Activated naive CD8-positive, alpha-beta T cell treated with anti-CD3 and anti-CD28 coated beads for 36 hours (primary cell): Measurements from ENCODE around the gene ENGASE. TPM values are rescaled to one million over a fixed set of nuclear protein-coding genes. Genes with fewer than 3 reads are reported as not detected.

Source experiments
- DNase-seq: peaks from one replicate; pipeline ENCODE4 v3.0.0; 2021
- H3K27ac Mint-ChIP-seq: one replicate; pipeline ENCODE4 v1.8.0; 2022; ENCODE audit warnings: mild to moderate bottlenecking, moderate library complexity, mixed read lengths
- H3K27me3 Mint-ChIP-seq: one replicate; pipeline ENCODE4 v1.8.0; 2022; ENCODE audit warnings: mild to moderate bottlenecking, mixed read lengths
- H3K36me3 Mint-ChIP-seq: one replicate; pipeline ENCODE4 v1.8.0; 2021; ENCODE audit warnings: mild to moderate bottlenecking, mixed read lengths
- H3K4me1 Mint-ChIP-seq: one replicate; pipeline ENCODE4 v1.8.0; 2021; ENCODE audit warnings: mixed read lengths
- H3K4me3 Mint-ChIP-seq: one replicate; pipeline ENCODE4 v1.8.0; 2022; ENCODE audit warnings: mild to moderate bottlenecking, moderate library complexity, mixed read lengths
- H3K9me3 Mint-ChIP-seq: one replicate; pipeline ENCODE4 v1.8.0; 2022; ENCODE audit warnings: mixed read lengths
- total RNA-seq, 2 experiments: library from RNA; stranded (reverse); gene quantifications; one replicate each; pipeline ENCODE4 v1.2.3, GENCODE V29; 2021

The ENGASE gene
- total RNA-seq, 2 experiments from 2014 or later, result 23.4 to 26.3 TPM

- no peaks in the 10 kb centered on the region for H3K9me3 Mint-ChIP-seq
- no peak for DNase-seq
- no peak overlapping the region for H3K4me3 Mint-ChIP-seq
- peaks cover 56% of the 10 kb centered on the region for H3K27me3 Mint-ChIP-seq
- no peaks in the 10 kb centered on the region for H3K4me1 Mint-ChIP-seq
- no peaks in the 10 kb centered on the region for H3K36me3 Mint-ChIP-seq
- H3K27ac Mint-ChIP-seq, result no peak overlapping the region
Measured at GRCh38 chr17:79100405-79100804, 25.8 kb downstream of the ENGASE start.

- DNase-seq, result no peak
- Mint-ChIP-seq H3K27ac (no peak overlapping the region), H3K4me1 (no peaks in the 10 kb centered on the region), H3K9me3 (no peaks in the 10 kb centered on the region), H3K4me3 (no peak overlapping the region), H3K27me3 (peaks cover 48% of the 10 kb centered on the region), H3K36me3 (no peaks in the 10 kb centered on the region)
Measured at GRCh38 chr17:79101111-79101673, 26.6 kb downstream of the ENGASE start.

- Mint-ChIP-seq H3K27me3 (peaks cover 39% of the 10 kb centered on the region), H3K36me3 (no peaks in the 10 kb centered on the region), H3K27ac (no peak overlapping the region), H3K9me3 (no peaks in the 10 kb centered on the region), H3K4me1 (no peaks in the 10 kb centered on the region), H3K4me3 (no peak overlapping the region)
- DNase-seq, result no peak
Measured at GRCh38 chr17:79102214-79102613, 27.6 kb downstream of the ENGASE start.

GRCh38 chr17:79104898-79105600, 30.4 kb downstream of the ENGASE start:
- Mint-ChIP-seq H3K4me3 (no peak overlapping the region), H3K27ac (no peak overlapping the region), H3K4me1 (no peaks in the 10 kb centered on the region), H3K27me3 (peaks cover 20% of the 10 kb centered on the region), H3K9me3 (no peaks in the 10 kb centered on the region), H3K36me3 (no peaks in the 10 kb centered on the region)
- DNase-seq, result no peak

- peaks cover 16% of the 10 kb centered on the region for H3K27me3 Mint-ChIP-seq
- no peaks in the 10 kb centered on the region for H3K36me3 Mint-ChIP-seq
- no peak for DNase-seq
- no peaks in the 10 kb centered on the region for H3K4me1 Mint-ChIP-seq
- no peaks in the 10 kb centered on the region for H3K9me3 Mint-ChIP-seq
- no peak overlapping the region for H3K27ac Mint-ChIP-seq
- H3K4me3 Mint-ChIP-seq, result no peak overlapping the region
Measured at GRCh38 chr17:79105937-79106336, 31.3 kb downstream of the ENGASE start.

- H3K36me3 Mint-ChIP-seq, result no peaks in the 10 kb centered on the region
- no peak overlapping the region for H3K27ac Mint-ChIP-seq
- no peaks in the 10 kb centered on the region for H3K4me1 Mint-ChIP-seq
- no peak for DNase-seq
- H3K4me3 Mint-ChIP-seq, result no peak overlapping the region
- H3K9me3 Mint-ChIP-seq, result no peaks in the 10 kb centered on the region
- peaks cover 16% of the 10 kb centered on the region for H3K27me3 Mint-ChIP-seq
Measured at GRCh38 chr17:79106958-79107357, 32.3 kb downstream of the ENGASE start.

- Mint-ChIP-seq H3K9me3 (no peaks in the 10 kb centered on the region), H3K36me3 (no peaks in the 10 kb centered on the region), H3K4me1 (no peaks in the 10 kb centered on the region), H3K27me3 (peaks cover 15% of the 10 kb centered on the region), H3K27ac (no peak overlapping the region), H3K4me3 (no peak overlapping the region)
- no peak for DNase-seq
Measured at GRCh38 chr17:79107499-79108231, 33.0 kb downstream of the ENGASE start.

- Mint-ChIP-seq H3K4me1 (no peaks in the 10 kb centered on the region), H3K27ac (no peak overlapping the region), H3K9me3 (no peaks in the 10 kb centered on the region), H3K4me3 (no peak overlapping the region), H3K36me3 (no peaks in the 10 kb centered on the region), H3K27me3 (peaks cover 8% of the 10 kb centered on the region)
- DNase-seq, result no peak
Measured at GRCh38 chr17:79108232-79108850, 33.7 kb downstream of the ENGASE start.

- DNase-seq, result no peak
- Mint-ChIP-seq H3K9me3 (no peaks in the 10 kb centered on the region), H3K27ac (no peak overlapping the region), H3K4me3 (no peak overlapping the region), H3K36me3 (no peaks in the 10 kb centered on the region), H3K27me3 (peaks cover 3% of the 10 kb centered on the region), H3K4me1 (no peaks in the 10 kb centered on the region)
Measured at GRCh38 chr17:79108870-79109269, 34.2 kb downstream of the ENGASE start.

GRCh38 chr17:79109584-79109983, 35.0 kb downstream of the ENGASE start:
- H3K4me3 Mint-ChIP-seq, result no peak overlapping the region
- H3K36me3 Mint-ChIP-seq, result no peaks in the 10 kb centered on the region
- no peaks in the 10 kb centered on the region for H3K4me1 Mint-ChIP-seq
- DNase-seq, result no peak
- no peaks in the 10 kb centered on the region for H3K27me3 Mint-ChIP-seq
- H3K9me3 Mint-ChIP-seq, result no peaks in the 10 kb centered on the region
- H3K27ac Mint-ChIP-seq, result no peak overlapping the region

GRCh38 chr17:79111097-79111496, 36.5 kb downstream of the ENGASE start:
- no peak overlapping the region for H3K27ac Mint-ChIP-seq
- no peaks in the 10 kb centered on the region for H3K4me1 Mint-ChIP-seq
- H3K4me3 Mint-ChIP-seq, result no peak overlapping the region
- no peaks in the 10 kb centered on the region for H3K9me3 Mint-ChIP-seq
- H3K36me3 Mint-ChIP-seq, result no peaks in the 10 kb centered on the region
- H3K27me3 Mint-ChIP-seq, result no peaks in the 10 kb centered on the region
- no peak for DNase-seq

GRCh38 chr17:79112471-79112870, 37.8 kb downstream of the ENGASE start:
- Mint-ChIP-seq H3K36me3 (no peaks in the 10 kb centered on the region), H3K4me1 (no peaks in the 10 kb centered on the region), H3K27me3 (no peaks in the 10 kb centered on the region), H3K4me3 (no peak overlapping the region), H3K9me3 (no peaks in the 10 kb centered on the region), H3K27ac (no peak overlapping the region)
- no peak for DNase-seq

- H3K27me3 Mint-ChIP-seq, result no peaks in the 10 kb centered on the region
- H3K4me3 Mint-ChIP-seq, result no peak overlapping the region
- no peaks in the 10 kb centered on the region for H3K36me3 Mint-ChIP-seq
- no peak for DNase-seq
- H3K27ac Mint-ChIP-seq, result no peak overlapping the region
- no peaks in the 10 kb centered on the region for H3K9me3 Mint-ChIP-seq
- no peaks in the 10 kb centered on the region for H3K4me1 Mint-ChIP-seq
Measured at GRCh38 chr17:79113699-79114457, 39.3 kb downstream of the ENGASE start.

GRCh38 chr17:79114458-79115301, 40.1 kb downstream of the ENGASE start:
- H3K36me3 Mint-ChIP-seq, result no peaks in the 10 kb centered on the region
- no peak for DNase-seq

More at GRCh38 chr17:79114458-79115301, 40.1 kb downstream of the ENGASE start:
- Mint-ChIP-seq H3K27ac (no peak overlapping the region), H3K9me3 (no peaks in the 10 kb centered on the region), H3K4me3 (no peak overlapping the region), H3K27me3 (no peaks in the 10 kb centered on the region), H3K4me1 (no peaks in the 10 kb centered on the region)
